IPS DF 19.7 (cell line): Measurements from ENCODE around the gene SEC61B.

Experiments
- DNase-seq: peaks from one replicate; pipeline ENCODE4 v3.0.0-alpha.2; 2013; ENCODE audit warnings: low read depth, low spot score

The SEC61B gene

DNA sequence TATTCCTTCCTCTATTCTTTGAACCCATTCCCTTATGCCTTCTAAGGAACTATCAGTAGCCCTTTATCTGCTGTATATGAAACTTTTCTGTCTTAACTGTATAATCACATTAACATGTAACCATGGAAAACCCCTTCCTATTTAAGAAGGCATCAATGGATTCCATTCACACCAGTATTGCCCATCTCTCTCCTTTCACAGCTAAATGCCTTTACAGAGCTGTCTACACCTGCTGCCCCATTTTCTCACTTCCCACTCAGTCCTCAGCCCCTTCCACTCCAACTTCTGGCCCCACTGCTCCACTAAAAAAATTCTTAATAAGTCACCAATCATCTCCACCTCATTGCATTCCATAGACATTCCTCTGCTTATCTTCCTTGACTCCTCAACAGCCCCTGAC, 50.8 kb downstream of the SEC61B start:
- no peak for DNase-seq

GRCh38 chr9:99274016-99274415, 51.9 kb downstream of the SEC61B start:
- DNase-seq = no peak

DNA sequence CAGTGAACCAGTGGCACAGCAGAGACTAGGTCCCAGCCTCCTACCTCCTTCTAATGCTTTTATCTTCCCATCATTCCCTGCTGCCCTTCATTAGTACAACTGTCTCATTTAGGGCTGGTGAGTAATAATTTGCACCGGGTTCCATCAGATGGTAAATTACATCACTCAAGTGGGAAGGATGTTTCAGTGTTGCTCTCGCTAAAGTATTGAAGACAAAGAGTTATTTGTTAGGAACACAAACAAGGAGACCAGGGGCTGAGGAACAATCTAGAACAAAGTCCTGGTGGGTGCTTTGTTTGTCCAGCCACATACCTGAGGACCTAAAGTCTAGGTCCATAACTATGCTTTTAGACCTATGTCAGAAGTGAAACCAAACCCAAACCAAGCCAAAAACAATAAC, 52.4 kb downstream of the SEC61B start:
- no peak for DNase-seq
